Cardiac ventricle fibroblast (primary cell): ENCODE data around the gene CD274. TPM values are rescaled to one million over a fixed set of nuclear protein-coding genes. Genes with fewer than 3 reads are reported as not detected.

Source experiments
- total RNA-seq: library from RNA; depleted of rRNA; stranded (reverse); fragments of >200 nt; gene quantifications from 2 replicates; pipeline ENCODE4 v1.2.3, GENCODE V29; 2015

The CD274 gene
- 0.19 and 0.34 TPM in 2 replicates for total RNA-seq

DNA sequence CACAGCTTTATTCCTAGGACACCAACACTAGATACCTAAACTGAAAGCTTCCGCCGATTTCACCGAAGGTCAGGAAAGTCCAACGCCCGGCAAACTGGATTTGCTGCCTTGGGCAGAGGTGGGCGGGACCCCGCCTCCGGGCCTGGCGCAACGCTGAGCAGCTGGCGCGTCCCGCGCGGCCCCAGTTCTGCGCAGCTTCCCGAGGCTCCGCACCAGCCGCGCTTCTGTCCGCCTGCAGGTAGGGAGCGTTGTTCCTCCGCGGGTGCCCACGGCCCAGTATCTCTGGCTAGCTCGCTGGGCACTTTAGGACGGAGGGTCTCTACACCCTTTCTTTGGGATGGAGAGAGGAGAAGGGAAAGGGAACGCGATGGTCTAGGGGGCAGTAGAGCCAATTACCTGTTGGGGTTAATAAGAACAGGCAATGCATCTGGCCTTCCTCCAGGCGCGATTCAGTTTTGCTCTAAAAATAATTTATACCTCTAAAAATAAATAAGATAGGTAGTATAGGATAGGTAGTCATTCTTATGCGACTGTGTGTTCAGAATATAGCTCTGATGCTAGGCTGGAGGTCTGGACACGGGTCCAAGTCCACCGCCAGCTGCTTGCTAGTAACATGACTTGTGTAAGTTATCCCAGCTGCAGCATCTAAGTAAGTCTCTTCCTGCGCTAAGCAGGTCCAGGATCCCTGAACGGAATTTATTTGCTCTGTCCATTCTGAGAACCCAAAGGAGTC is at the start of gene CD274:
CD274 (plus strand) TSS at position 184 of the 733 bp plus-strand sequence. CDS start 5,572 bp downstream, outside the sequence.

DNA sequence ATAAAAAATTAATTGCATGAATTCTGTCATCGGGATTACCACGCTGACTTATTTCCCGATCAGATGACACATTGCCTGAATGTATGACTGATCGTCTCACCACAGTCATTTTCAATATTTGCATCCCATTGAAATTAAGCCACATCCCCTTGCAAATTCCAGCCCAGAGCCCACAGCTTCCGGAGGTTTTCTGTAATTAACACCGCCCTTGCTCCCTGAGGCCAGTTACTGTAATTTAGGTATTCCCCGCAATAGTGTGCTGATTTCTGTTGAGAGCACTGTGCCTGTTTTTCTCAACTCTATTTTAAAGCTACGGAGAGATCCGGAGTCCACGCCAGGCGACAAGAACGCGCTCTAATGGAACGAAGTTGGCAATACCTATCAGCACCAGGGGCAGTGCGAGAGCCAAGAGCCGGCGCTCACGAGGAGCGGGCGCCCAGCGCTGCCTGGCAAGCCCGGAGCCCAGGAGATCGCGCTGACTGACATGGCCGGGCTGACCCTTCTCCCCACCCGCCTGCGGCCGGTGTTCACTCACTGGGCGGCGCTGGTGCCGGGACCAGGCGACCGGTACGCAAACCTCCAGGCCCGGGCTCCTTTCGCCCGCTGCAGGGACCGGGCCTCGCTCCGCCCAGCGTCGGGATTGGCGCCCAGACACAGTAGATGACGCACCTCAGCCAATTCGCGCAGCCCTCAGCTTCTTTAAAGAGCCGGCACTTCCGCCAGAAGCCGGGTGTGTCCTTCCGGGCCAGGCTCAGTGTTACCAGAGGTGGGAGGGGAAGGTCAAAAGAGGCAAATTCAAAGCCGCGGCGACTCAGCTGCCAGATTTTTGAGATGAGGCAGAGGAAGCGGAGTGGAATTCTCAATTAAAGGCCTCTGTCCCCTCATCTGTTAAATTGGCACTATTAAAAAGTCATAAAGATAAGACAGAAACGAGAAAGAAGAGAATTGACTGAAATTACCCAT is 12.8 kb upstream of the CD274 start, which contains the start of gene PLGRKT:
PLGRKT (minus strand) TSS at position 672 of the 963 bp plus-strand sequence. CDS start 5,948 bp downstream, outside the sequence.

DNA sequence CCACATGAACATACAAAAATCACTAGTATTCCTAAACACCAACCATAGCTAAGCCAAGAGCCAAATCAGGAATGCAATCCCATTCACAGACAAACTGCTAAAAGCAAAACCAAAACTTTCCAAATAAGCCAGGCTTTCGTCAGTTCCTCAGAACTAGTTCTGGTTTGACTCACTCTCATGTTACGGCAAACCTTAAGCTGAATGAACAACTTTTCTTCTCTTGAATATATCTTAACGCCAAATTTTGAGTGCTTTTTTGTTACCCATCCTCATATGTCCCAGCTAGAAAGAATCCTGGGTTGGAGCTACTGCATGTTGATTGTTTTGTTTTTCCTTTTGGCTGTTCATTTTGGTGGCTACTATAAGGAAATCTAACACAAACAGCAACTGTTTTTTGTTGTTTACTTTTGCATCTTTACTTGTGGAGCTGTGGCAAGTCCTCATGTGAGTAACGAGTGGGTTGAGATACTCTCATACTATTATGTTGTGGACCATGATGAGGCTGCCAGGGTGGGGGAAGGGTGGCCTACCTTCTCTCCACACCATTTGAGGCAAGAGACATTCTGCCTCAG is 60.1 kb downstream of the CD274 start, which contains the start of gene PDCD1LG2:
PDCD1LG2 (plus strand) TSS at position 172 of the 572 bp plus-strand sequence. CDS start 12,016 bp downstream, outside the sequence.

Other genes with a start within 250 kb of the CD274 start
- gene INSL4, start 219.1 kb upstream of the CD274 start, total RNA-seq, result not detected in 2 replicates
- not detected in 2 replicates for gene RLN2, start 145.8 kb upstream of the CD274 start, total RNA-seq
- not detected in 2 replicates for gene RLN1, start 110.7 kb upstream of the CD274 start, total RNA-seq
- gene PLGRKT, start 12.6 kb upstream of the CD274 start, total RNA-seq, result 7.9 and 12.7 TPM in 2 replicates
- gene PDCD1LG2, start 60.0 kb downstream of the CD274 start, total RNA-seq, result 4.9 and 7.2 TPM in 2 replicates
- 15.7 and 19.2 TPM in 2 replicates for gene RIC1, start 178.6 kb downstream of the CD274 start, total RNA-seq